Fibroblast of pulmonary artery (primary cell): Measurements from ENCODE around the gene USH1C.

Experiments
- DNase-seq: peaks from one replicate; pipeline ENCODE4 v3.0.0-alpha.2; 2010; ENCODE audit warnings: low read depth
- H3K4me3 ChIP-seq: replicated peaks from 2 replicates; pipeline ENCODE4 v1.5.1; 2011; ENCODE audit warnings: low read depth, mild to moderate bottlenecking, control low read depth, low read length, moderate library complexity
- CTCF ChIP-seq: IDR thresholded peaks from 2 replicates; pipeline ENCODE4 v1.5.1; 2011; ENCODE audit warnings: mild to moderate bottlenecking, control low read depth, low read length, inconsistent platforms; ENCODE audit errors: missing control alignments

USH1C gene

GRCh38 chr11:17510507-17511206, 33.6 kb downstream of the USH1C start:
- no peak overlapping the region for H3K4me3 ChIP-seq
- DNase-seq: no peak
- no peak for TF ChIP-seq CTCF

GRCh38 chr11:17508791-17509190, 35.4 kb downstream of the USH1C start:
- no peak overlapping the region for H3K4me3 ChIP-seq
- no peak for TF ChIP-seq CTCF
- DNase-seq: no peak

GRCh38 chr11:17508306-17508705, 35.9 kb downstream of the USH1C start:
- TF ChIP-seq CTCF: no peak
- H3K4me3 ChIP-seq: no peak overlapping the region
- no peak for DNase-seq

- no peak for TF ChIP-seq CTCF
- no peak overlapping the region for H3K4me3 ChIP-seq
- DNase-seq: no peak
These were observed 36.4 kb downstream of the USH1C start for GRCh38 chr11:17507773-17508172.

- no peak for TF ChIP-seq CTCF
- H3K4me3 ChIP-seq: no peak overlapping the region
- DNase-seq: no peak
These were observed 37.3 kb downstream of the USH1C start for GRCh38 chr11:17506942-17507341.

GRCh38 chr11:17506314-17506713, 37.9 kb downstream of the USH1C start:
- no peak overlapping the region for H3K4me3 ChIP-seq
- no peak for TF ChIP-seq CTCF
- DNase-seq: no peak

- no peak for TF ChIP-seq CTCF
- no peak overlapping the region for H3K4me3 ChIP-seq
These were observed 39.1 kb downstream of the USH1C start for GRCh38 chr11:17505146-17505545.

More at GRCh38 chr11:17505146-17505545, 39.1 kb downstream of the USH1C start:
- no peak for DNase-seq
